Measurements from ENCODE around the gene MS4A15.

MS4A15 gene

DNA sequence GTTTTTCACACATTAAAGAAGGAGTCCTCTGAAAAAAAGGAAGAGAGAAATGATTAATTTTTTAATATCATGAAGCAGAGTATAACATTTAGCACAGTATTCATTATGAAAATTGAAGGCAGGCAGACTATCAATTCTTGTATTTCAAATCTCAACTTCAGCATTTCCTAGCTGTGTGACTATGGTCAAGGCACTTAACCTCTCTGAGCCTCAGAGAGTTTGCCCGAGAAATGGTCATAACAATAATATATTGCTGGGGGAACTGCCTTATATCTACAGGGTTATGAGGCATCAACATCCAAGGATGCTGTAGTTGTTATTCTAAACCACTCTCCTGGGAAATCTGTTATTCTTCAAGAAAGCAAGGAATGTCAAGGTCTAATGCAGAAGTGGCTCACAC lies 31.1 kb upstream of the MS4A15 start:
- no peak overlapping the region for H3K4me3 ChIP-seq (replicated peaks; ENCODE audit: insufficient read depth, low read length)
- no peak for DNase-seq (ENCODE audit: low read depth in 1 of 2, low spot score in 1 of 2)
- H3K27ac ChIP-seq (replicated peaks): no peak overlapping the region
- TF ChIP-seq, protein P1, sequence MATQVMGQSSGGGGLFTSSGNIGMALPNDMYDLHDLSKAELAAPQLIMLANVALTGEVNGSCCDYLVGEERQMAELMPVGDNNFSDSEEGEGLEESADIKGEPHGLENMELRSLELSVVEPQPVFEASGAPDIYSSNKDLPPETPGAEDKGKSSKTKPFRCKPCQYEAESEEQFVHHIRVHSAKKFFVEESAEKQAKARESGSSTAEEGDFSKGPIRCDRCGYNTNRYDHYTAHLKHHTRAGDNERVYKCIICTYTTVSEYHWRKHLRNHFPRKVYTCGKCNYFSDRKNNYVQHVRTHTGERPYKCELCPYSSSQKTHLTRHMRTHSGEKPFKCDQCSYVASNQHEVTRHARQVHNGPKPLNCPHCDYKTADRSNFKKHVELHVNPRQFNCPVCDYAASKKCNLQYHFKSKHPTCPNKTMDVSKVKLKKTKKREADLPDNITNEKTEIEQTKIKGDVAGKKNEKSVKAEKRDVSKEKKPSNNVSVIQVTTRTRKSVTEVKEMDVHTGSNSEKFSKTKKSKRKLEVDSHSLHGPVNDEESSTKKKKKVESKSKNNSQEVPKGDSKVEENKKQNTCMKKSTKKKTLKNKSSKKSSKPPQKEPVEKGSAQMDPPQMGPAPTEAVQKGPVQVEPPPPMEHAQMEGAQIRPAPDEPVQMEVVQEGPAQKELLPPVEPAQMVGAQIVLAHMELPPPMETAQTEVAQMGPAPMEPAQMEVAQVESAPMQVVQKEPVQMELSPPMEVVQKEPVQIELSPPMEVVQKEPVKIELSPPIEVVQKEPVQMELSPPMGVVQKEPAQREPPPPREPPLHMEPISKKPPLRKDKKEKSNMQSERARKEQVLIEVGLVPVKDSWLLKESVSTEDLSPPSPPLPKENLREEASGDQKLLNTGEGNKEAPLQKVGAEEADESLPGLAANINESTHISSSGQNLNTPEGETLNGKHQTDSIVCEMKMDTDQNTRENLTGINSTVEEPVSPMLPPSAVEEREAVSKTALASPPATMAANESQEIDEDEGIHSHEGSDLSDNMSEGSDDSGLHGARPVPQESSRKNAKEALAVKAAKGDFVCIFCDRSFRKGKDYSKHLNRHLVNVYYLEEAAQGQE (IDR thresholded peaks at IDR 0.05; ENCODE audit: insufficient replicate concordance, low read depth): no peak
- no peak for TF ChIP-seq SPI1 (IDR thresholded peaks at IDR 0.05; ENCODE audit: borderline replicate concordance, low read depth)
- no peak for TF ChIP-seq POLR2AphosphoS5 (IDR thresholded peaks at IDR 0.05; ENCODE audit: low read depth)
- TF ChIP-seq GABPA (IDR thresholded peaks at IDR 0.05; ENCODE audit: low read depth): no peak
- TF ChIP-seq, protein P2, sequence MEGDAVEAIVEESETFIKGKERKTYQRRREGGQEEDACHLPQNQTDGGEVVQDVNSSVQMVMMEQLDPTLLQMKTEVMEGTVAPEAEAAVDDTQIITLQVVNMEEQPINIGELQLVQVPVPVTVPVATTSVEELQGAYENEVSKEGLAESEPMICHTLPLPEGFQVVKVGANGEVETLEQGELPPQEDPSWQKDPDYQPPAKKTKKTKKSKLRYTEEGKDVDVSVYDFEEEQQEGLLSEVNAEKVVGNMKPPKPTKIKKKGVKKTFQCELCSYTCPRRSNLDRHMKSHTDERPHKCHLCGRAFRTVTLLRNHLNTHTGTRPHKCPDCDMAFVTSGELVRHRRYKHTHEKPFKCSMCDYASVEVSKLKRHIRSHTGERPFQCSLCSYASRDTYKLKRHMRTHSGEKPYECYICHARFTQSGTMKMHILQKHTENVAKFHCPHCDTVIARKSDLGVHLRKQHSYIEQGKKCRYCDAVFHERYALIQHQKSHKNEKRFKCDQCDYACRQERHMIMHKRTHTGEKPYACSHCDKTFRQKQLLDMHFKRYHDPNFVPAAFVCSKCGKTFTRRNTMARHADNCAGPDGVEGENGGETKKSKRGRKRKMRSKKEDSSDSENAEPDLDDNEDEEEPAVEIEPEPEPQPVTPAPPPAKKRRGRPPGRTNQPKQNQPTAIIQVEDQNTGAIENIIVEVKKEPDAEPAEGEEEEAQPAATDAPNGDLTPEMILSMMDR (IDR thresholded peaks at IDR 0.05; ENCODE audit: insufficient read depth, low read length): no peak
- H3K27me3 ChIP-seq (ENCODE audit: insufficient read depth, poor library complexity, severe bottlenecking): no peaks in the 10 kb centered on the region

DNA sequence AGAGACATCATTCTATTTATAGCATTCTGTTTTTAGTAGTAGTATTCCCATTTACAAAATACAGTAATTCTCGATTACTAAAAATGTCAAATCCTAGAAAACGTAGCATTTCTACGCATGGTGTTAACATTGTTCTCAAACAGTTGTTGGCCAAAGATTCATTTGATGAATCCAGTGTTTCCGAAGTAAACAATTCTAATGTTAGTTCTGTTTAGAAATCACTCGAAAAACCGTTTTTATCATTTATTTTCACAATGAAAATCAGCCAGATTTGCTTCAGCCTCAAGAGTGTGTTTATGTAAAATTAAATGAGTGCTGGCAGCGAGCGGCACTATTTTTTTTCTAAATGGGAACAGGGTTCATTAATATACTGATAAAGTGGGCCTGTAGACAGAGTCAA lies 25.1 kb upstream of the MS4A15 start:
- TF ChIP-seq SPI1 (IDR thresholded peaks at IDR 0.05; ENCODE audit: borderline replicate concordance, low read depth): no peak
- TF ChIP-seq POLR2AphosphoS5 (IDR thresholded peaks at IDR 0.05; ENCODE audit: low read depth): no peak
- TF ChIP-seq GABPA (IDR thresholded peaks at IDR 0.05; ENCODE audit: low read depth): no peak
- TF ChIP-seq, protein P1 (IDR thresholded peaks at IDR 0.05; ENCODE audit: insufficient replicate concordance, low read depth): no peak
- TF ChIP-seq, protein P2 (IDR thresholded peaks at IDR 0.05; ENCODE audit: insufficient read depth, low read length): no peak
- H3K4me3 ChIP-seq (replicated peaks; ENCODE audit: insufficient read depth, low read length): no peak overlapping the region
- DNase-seq (ENCODE audit: low read depth in 1 of 2, low spot score in 1 of 2): no peak
- no peaks in the 10 kb centered on the region for H3K27me3 ChIP-seq (ENCODE audit: insufficient read depth, poor library complexity, severe bottlenecking)
- H3K27ac ChIP-seq (replicated peaks): no peak overlapping the region

DNA sequence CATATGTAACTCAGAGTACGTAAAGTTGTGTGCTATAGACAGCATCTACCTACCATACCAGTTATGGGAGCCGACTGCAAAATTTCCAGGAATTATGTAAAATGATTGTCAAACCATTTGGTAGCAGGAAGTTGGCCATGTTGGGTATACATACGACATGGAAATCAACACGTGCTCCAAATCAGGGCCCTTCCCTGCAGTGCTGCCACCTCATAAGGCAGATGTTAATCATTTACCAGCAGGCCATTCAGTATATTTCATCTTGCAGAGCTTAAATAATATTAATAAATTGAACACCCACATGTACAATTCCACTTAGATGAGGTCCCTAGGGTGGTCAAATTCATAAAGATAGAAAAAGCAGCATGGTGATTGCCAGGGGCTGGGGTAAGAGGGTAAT lies 22.4 kb upstream of the MS4A15 start:
- DNase-seq (ENCODE audit: low read depth in 1 of 2, low spot score in 1 of 2): no peak
- no peak overlapping the region for H3K27ac ChIP-seq (replicated peaks)
- H3K27me3 ChIP-seq (ENCODE audit: insufficient read depth, poor library complexity, severe bottlenecking): no peaks in the 10 kb centered on the region
- H3K4me3 ChIP-seq (replicated peaks; ENCODE audit: insufficient read depth, low read length): no peak overlapping the region
- TF ChIP-seq POLR2AphosphoS5 (IDR thresholded peaks at IDR 0.05; ENCODE audit: low read depth) (no peak), SPI1 (IDR thresholded peaks at IDR 0.05; ENCODE audit: borderline replicate concordance, low read depth) (no peak), GABPA (IDR thresholded peaks at IDR 0.05; ENCODE audit: low read depth) (no peak)
- TF ChIP-seq, protein P2 (IDR thresholded peaks at IDR 0.05; ENCODE audit: insufficient read depth, low read length): no peak
- TF ChIP-seq, protein P1 (IDR thresholded peaks at IDR 0.05; ENCODE audit: insufficient replicate concordance, low read depth): no peak
